Parathyroid adenoma (tissue), 2 donors: ENCODE measurements around the gene SAMD3.
"Not testable (repeated sequence)": the region's sequence is repeated elsewhere in the genome, so short reads cannot be mapped to it uniquely, and the experiment has no call there.

Source experiments
- H2AFZ ChIP-seq: fragments of 300-600 bp; sonication (generic); one replicate; pipeline ENCODE4 v1.7.0; 2017; ENCODE audit warnings: antibody characterized with exemption, mild to moderate bottlenecking
- H3K27ac ChIP-seq: fragments of 300-600 bp; sonication (generic); one replicate; pipeline ENCODE4 v1.7.0; 2017
- H3K27me3 ChIP-seq: fragments of 300-600 bp; sonication (generic); one replicate; pipeline ENCODE4 v1.7.0; 2017; ENCODE audit warnings: low read length; ENCODE audit not compliant: control insufficient read depth, insufficient read depth
- H3K36me3 ChIP-seq: fragments of 300-600 bp; sonication (generic); one replicate; pipeline ENCODE4 v1.7.0; 2017; ENCODE audit warnings: low read length; ENCODE audit not compliant: control insufficient read depth, insufficient read depth
- H3K4me1 ChIP-seq: fragments of 300-600 bp; sonication (generic); one replicate; pipeline ENCODE4 v1.7.0; 2017; ENCODE audit warnings: control low read depth
- H3K4me2 ChIP-seq: fragments of 300-600 bp; sonication (generic); one replicate; pipeline ENCODE4 v1.7.0; 2017; ENCODE audit warnings: low read length
- H3K4me3 ChIP-seq: fragments of 300-600 bp; sonication (generic); one replicate; pipeline ENCODE4 v1.7.0; 2017; ENCODE audit warnings: low read depth, low read length
- H3K79me2 ChIP-seq: fragments of 300-600 bp; sonication (generic); one replicate; pipeline ENCODE4 v1.7.0; 2017; ENCODE audit warnings: control low read depth
- H3K9ac ChIP-seq: fragments of 300-600 bp; sonication (generic); one replicate; pipeline ENCODE4 v1.7.0; 2017; ENCODE audit warnings: mild to moderate bottlenecking
- H3K9me3 ChIP-seq: fragments of 300-600 bp; sonication (generic); one replicate; pipeline ENCODE4 v1.7.0; 2017; ENCODE audit warnings: low read length; ENCODE audit not compliant: control insufficient read depth
- TF ChIP-seq, protein P1 (sequence below): fragments of 300-600 bp; sonication (generic); IDR thresholded peaks from one replicate; pipeline ENCODE4 v1.7.0; 2017; ENCODE audit warnings: antibody characterized with exemption, mild to moderate bottlenecking
- donor health status: primary hyperparathyroidism.

Gene SAMD3

DNA sequence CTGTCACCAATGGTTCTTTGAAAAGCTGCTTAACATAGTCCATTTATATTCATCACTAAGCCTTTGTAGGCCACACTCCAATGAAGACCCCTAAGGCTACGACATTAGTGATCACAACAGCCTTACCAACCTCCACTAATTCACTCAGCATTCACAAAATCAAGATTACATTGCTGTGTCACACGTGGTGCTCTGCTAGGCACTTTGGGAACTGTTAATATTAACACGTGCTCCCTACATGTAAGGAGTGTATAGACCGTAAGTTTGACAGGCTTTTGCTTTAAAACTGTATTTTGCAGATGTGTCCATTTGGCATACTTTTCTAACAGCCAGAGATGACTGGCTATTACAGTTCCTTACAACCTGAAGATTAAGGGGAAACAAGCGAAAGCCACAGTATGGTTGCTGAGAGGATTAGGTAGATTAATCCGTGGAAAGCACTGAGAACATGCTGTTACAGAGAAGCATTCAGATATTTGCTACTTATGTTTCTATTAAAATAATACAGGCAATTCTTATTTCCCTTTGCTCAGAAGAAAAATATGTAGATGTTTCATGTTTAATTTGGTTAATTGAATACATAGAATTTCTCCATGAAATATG lies 69.7 kb downstream of the SAMD3 start:
- no peak overlapping the region for H3K27ac ChIP-seq
- no peak overlapping the region for H3K4me2 ChIP-seq
- H3K79me2 ChIP-seq, result no peaks in the 10 kb centered on the region
- no peaks in the 10 kb centered on the region for H3K4me1 ChIP-seq
- H3K9me3 ChIP-seq, result no peaks in the 10 kb centered on the region
- H3K27me3 ChIP-seq, result no peaks in the 10 kb centered on the region
- H3K4me3 ChIP-seq, result no peak overlapping the region
- H3K9ac ChIP-seq, result no peak overlapping the region
- H2AFZ ChIP-seq, result no peak overlapping the region
- no peaks in the 10 kb centered on the region for H3K36me3 ChIP-seq
- TF ChIP-seq, protein P1, sequence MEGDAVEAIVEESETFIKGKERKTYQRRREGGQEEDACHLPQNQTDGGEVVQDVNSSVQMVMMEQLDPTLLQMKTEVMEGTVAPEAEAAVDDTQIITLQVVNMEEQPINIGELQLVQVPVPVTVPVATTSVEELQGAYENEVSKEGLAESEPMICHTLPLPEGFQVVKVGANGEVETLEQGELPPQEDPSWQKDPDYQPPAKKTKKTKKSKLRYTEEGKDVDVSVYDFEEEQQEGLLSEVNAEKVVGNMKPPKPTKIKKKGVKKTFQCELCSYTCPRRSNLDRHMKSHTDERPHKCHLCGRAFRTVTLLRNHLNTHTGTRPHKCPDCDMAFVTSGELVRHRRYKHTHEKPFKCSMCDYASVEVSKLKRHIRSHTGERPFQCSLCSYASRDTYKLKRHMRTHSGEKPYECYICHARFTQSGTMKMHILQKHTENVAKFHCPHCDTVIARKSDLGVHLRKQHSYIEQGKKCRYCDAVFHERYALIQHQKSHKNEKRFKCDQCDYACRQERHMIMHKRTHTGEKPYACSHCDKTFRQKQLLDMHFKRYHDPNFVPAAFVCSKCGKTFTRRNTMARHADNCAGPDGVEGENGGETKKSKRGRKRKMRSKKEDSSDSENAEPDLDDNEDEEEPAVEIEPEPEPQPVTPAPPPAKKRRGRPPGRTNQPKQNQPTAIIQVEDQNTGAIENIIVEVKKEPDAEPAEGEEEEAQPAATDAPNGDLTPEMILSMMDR, result no peak

DNA sequence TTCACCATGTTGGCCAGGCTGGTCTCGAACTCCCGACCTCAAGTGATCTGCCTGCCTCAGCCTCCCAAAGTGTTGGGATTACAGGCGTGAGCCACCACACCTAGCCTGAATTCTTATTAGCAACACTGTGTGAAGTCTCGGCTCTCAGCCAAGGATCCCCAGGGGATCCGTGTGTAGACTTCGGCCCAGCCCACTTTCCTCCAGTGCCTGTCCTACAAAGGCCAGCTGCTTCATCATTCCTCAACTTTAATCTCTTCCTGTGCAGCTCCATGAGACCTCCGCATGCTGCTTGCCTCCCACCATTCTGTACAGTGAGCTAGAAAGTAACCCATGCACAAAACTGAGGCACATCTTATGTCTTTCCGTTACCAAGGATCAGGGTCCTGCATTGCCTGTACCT lies 71.8 kb downstream of the SAMD3 start:
- H3K4me2 ChIP-seq, result no peak overlapping the region
- no peaks in the 10 kb centered on the region for H3K79me2 ChIP-seq
- H3K27me3 ChIP-seq, result no peaks in the 10 kb centered on the region
- H3K4me3 ChIP-seq, result no peak overlapping the region
- H3K36me3 ChIP-seq, result no peaks in the 10 kb centered on the region
- H2AFZ ChIP-seq, result no peak overlapping the region
- no peaks in the 10 kb centered on the region for H3K4me1 ChIP-seq
- H3K9me3 ChIP-seq, result no peaks in the 10 kb centered on the region
- H3K27ac ChIP-seq, result no peak overlapping the region
- TF ChIP-seq, protein P1, result no peak
- no peak overlapping the region for H3K9ac ChIP-seq

DNA sequence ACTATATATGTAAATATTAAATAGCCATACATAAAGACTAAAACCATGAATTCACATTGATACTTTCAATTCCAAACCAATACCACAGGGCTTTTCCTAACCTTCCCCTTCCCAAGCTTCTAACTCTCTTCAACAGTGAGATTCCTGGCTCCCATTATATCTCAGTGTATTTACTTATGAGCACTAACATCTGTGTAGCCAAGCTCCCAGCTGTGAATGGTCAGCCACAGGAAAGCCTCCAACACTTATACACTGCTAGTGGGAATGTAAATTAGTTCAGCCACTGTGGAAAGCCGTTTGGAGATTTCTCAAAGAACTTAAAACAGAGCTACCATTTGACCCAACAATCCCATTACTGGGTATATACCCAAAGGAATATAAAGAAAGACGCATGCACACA lies 73.7 kb downstream of the SAMD3 start:
- H3K9me3 ChIP-seq, H3K27me3 ChIP-seq, H3K27ac ChIP-seq, H3K79me2 ChIP-seq, H3K4me1 ChIP-seq, H3K36me3 ChIP-seq, H3K9ac ChIP-seq, H3K4me3 ChIP-seq, H3K4me2 ChIP-seq, H2AFZ ChIP-seq: not testable (repeated sequence)

DNA sequence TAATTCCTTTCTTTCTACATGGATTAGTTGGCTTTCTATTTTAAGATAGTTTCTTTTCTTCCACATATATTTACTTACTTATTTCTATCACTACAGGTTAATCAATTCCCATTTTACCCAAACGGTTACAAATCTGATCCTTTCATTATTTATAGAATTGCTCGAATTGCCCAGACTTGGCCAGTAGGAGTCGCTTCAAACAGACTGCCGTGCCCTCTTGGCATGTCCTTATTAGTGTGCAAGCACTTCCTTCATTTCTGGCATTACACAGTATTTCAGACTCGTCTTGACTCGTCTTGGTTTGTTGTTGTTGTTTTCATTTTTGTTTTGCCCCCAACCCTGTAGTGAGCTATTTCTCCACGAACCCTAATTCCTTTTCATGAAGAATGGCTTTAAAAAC lies 74.6 kb downstream of the SAMD3 start:
- Histone ChIP-seq H3K4me3 (no peak overlapping the region), H3K27me3 (no peaks in the 10 kb centered on the region), H3K4me2 (no peak overlapping the region), H3K9ac (no peak overlapping the region), H3K27ac (no peak overlapping the region), H3K9me3 (no peaks in the 10 kb centered on the region), H3K36me3 (no peaks in the 10 kb centered on the region), H2AFZ (no peak overlapping the region), H3K4me1 (no peaks in the 10 kb centered on the region), H3K79me2 (no peaks in the 10 kb centered on the region)
- TF ChIP-seq, protein P1, result no peak

DNA sequence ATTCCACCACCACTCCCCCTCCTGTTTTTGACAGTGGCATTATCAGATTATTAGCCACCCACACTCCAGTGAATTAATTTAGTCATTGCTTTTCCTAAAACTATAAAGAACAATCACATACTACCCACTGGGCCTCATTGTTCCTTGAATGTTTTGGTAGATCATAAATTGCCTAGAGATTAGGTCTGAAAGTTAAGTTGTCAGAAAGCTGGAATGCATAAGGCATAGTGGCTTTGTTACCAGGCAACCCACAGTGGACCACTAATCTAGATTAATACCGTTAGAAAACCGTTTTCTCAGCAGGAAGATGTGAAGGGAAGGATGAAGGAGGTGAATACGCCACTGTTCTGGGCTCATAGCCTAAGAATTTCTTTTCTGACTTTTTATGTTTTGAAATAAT lies 75.6 kb downstream of the SAMD3 start:
- TF ChIP-seq, protein P1, result no peak
- Histone ChIP-seq H3K27ac (no peak overlapping the region), H3K9me3 (no peaks in the 10 kb centered on the region), H3K9ac (no peak overlapping the region), H3K4me2 (no peak overlapping the region), H3K36me3 (no peaks in the 10 kb centered on the region), H3K4me3 (no peak overlapping the region), H3K4me1 (no peaks in the 10 kb centered on the region), H2AFZ (no peak overlapping the region), H3K79me2 (no peaks in the 10 kb centered on the region), H3K27me3 (no peaks in the 10 kb centered on the region)
